Measurements from ENCODE around the gene NEURL1B.
"Not testable (repeated sequence)": the region's sequence is repeated elsewhere in the genome, so short reads cannot be mapped to it uniquely, and the experiment has no call there.

Gene NEURL1B

GRCh38 chr5:172711321-172711861 lies 70.3 kb downstream of the NEURL1B start:
- H3K9ac ChIP-seq (ENCODE audit: low read length); H3K27ac ChIP-seq (ENCODE audit: low read depth, low read length): not testable (repeated sequence)

GRCh38 chr5:172712610-172713009 lies 71.5 kb downstream of the NEURL1B start:
- H3K27ac ChIP-seq (ENCODE audit: low read depth, low read length), result no peak overlapping the region
- H3K27me3 ChIP-seq (ENCODE audit: control insufficient read depth, insufficient read depth, low read length), result peaks cover 8% of the 10 kb centered on the region
- no peak overlapping the region for H3K4me3 ChIP-seq (ENCODE audit: low read depth, low read length)
- H3K4me1 ChIP-seq (ENCODE audit: control insufficient read depth, insufficient read depth, low read length), result peaks cover 6% of the 10 kb centered on the region; the same call in 1 of the 2 replicates
- H3K36me3 ChIP-seq (ENCODE audit: control insufficient read depth, insufficient read depth, low read length), result no peaks in the 10 kb centered on the region
- H3K9me3 ChIP-seq (ENCODE audit: control insufficient read depth, insufficient read depth, low read depth, low read length), result no peaks in the 10 kb centered on the region
- H3K9ac ChIP-seq (ENCODE audit: low read length), result no peak overlapping the region

More at GRCh38 chr5:172711321-172711861, 70.3 kb downstream of the NEURL1B start:
- peaks cover 12% of the 10 kb centered on the region; the same call in 1 of the 2 replicates for H3K4me1 ChIP-seq (ENCODE audit: control insufficient read depth, insufficient read depth, low read length)
- not testable (repeated sequence) for H3K36me3 ChIP-seq (ENCODE audit: control insufficient read depth, insufficient read depth, low read length); H3K27me3 ChIP-seq (ENCODE audit: control insufficient read depth, insufficient read depth, low read length); H3K9me3 ChIP-seq (ENCODE audit: control insufficient read depth, insufficient read depth, low read depth, low read length); H3K4me3 ChIP-seq (ENCODE audit: low read depth, low read length)

GRCh38 chr5:172713113-172713808 lies 72.2 kb downstream of the NEURL1B start:
- Histone ChIP-seq H3K4me1 (ENCODE audit: control insufficient read depth, insufficient read depth, low read length) (peaks cover 6% of the 10 kb centered on the region; the same call in 1 of the 2 replicates), H3K4me3 (ENCODE audit: low read depth, low read length) (no peak overlapping the region), H3K9ac (ENCODE audit: low read length) (no peak overlapping the region), H3K27me3 (ENCODE audit: control insufficient read depth, insufficient read depth, low read length) (peaks cover 14% of the 10 kb centered on the region), H3K9me3 (ENCODE audit: control insufficient read depth, insufficient read depth, low read depth, low read length) (no peaks in the 10 kb centered on the region), H3K36me3 (ENCODE audit: control insufficient read depth, insufficient read depth, low read length) (no peaks in the 10 kb centered on the region), H3K27ac (ENCODE audit: low read depth, low read length) (no peak overlapping the region)

- Histone ChIP-seq H3K4me3 (ENCODE audit: low read depth, low read length) (no peak overlapping the region), H3K27ac (ENCODE audit: low read depth, low read length) (no peak overlapping the region), H3K4me1 (ENCODE audit: control insufficient read depth, insufficient read depth, low read length) (peaks cover 6% of the 10 kb centered on the region; the same call in 1 of the 2 replicates), H3K9me3 (ENCODE audit: control insufficient read depth, insufficient read depth, low read depth, low read length) (no peaks in the 10 kb centered on the region), H3K9ac (ENCODE audit: low read length) (no peak overlapping the region), H3K36me3 (ENCODE audit: control insufficient read depth, insufficient read depth, low read length) (no peaks in the 10 kb centered on the region), H3K27me3 (ENCODE audit: control insufficient read depth, insufficient read depth, low read length) (peaks cover 21% of the 10 kb centered on the region)
These were observed 72.9 kb downstream of the NEURL1B start for GRCh38 chr5:172713809-172714490.

- Histone ChIP-seq H3K9me3 (ENCODE audit: control insufficient read depth, insufficient read depth, low read depth, low read length) (no peaks in the 10 kb centered on the region), H3K4me3 (ENCODE audit: low read depth, low read length) (no peak overlapping the region), H3K27ac (ENCODE audit: low read depth, low read length) (no peak overlapping the region), H3K4me1 (ENCODE audit: control insufficient read depth, insufficient read depth, low read length) (peaks cover 6% of the 10 kb centered on the region; the same call in 1 of the 2 replicates), H3K9ac (ENCODE audit: low read length) (no peak overlapping the region), H3K27me3 (ENCODE audit: control insufficient read depth, insufficient read depth, low read length) (peaks cover 29% of the 10 kb centered on the region), H3K36me3 (ENCODE audit: control insufficient read depth, insufficient read depth, low read length) (no peaks in the 10 kb centered on the region)
These were observed 73.7 kb downstream of the NEURL1B start for GRCh38 chr5:172714491-172715420.

- Histone ChIP-seq H3K9ac (ENCODE audit: low read length) (no peak overlapping the region), H3K27ac (ENCODE audit: low read depth, low read length) (no peak overlapping the region), H3K27me3 (ENCODE audit: control insufficient read depth, insufficient read depth, low read length) (peaks cover 36% of the 10 kb centered on the region), H3K4me1 (ENCODE audit: control insufficient read depth, insufficient read depth, low read length) (peaks cover 6% of the 10 kb centered on the region; the same call in 1 of the 2 replicates), H3K9me3 (ENCODE audit: control insufficient read depth, insufficient read depth, low read depth, low read length) (no peaks in the 10 kb centered on the region), H3K36me3 (ENCODE audit: control insufficient read depth, insufficient read depth, low read length) (no peaks in the 10 kb centered on the region), H3K4me3 (ENCODE audit: low read depth, low read length) (no peak overlapping the region)
These were observed 74.3 kb downstream of the NEURL1B start for GRCh38 chr5:172715421-172715780.

- no peak overlapping the region for H3K9ac ChIP-seq (ENCODE audit: low read length)
- H3K9me3 ChIP-seq (ENCODE audit: control insufficient read depth, insufficient read depth, low read depth, low read length), result no peaks in the 10 kb centered on the region
- no peak overlapping the region for H3K27ac ChIP-seq (ENCODE audit: low read depth, low read length)
- H3K4me1 ChIP-seq (ENCODE audit: control insufficient read depth, insufficient read depth, low read length), result peaks cover 6% of the 10 kb centered on the region; the same call in 1 of the 2 replicates
- H3K36me3 ChIP-seq (ENCODE audit: control insufficient read depth, insufficient read depth, low read length), result no peaks in the 10 kb centered on the region
- H3K4me3 ChIP-seq (ENCODE audit: low read depth, low read length), result no peak overlapping the region
- peaks cover 43% of the 10 kb centered on the region for H3K27me3 ChIP-seq (ENCODE audit: control insufficient read depth, insufficient read depth, low read length)
These were observed 75.0 kb downstream of the NEURL1B start for GRCh38 chr5:172715931-172716682.

- no peaks in the 10 kb centered on the region for H3K9me3 ChIP-seq (ENCODE audit: control insufficient read depth, insufficient read depth, low read depth, low read length)
- H3K27ac ChIP-seq (ENCODE audit: low read depth, low read length), result no peak overlapping the region
- peaks cover 6% of the 10 kb centered on the region; the same call in 1 of the 2 replicates for H3K4me1 ChIP-seq (ENCODE audit: control insufficient read depth, insufficient read depth, low read length)
- H3K4me3 ChIP-seq (ENCODE audit: low read depth, low read length), result peak overlapping the region; percentile 18; the same call in 1 of the 2 replicates
- H3K9ac ChIP-seq (ENCODE audit: low read length), result no peak overlapping the region
- peaks cover 47% of the 10 kb centered on the region for H3K27me3 ChIP-seq (ENCODE audit: control insufficient read depth, insufficient read depth, low read length)
- H3K36me3 ChIP-seq (ENCODE audit: control insufficient read depth, insufficient read depth, low read length), result no peaks in the 10 kb centered on the region
These were observed 75.8 kb downstream of the NEURL1B start for GRCh38 chr5:172716796-172717313.

- Histone ChIP-seq H3K4me3 (ENCODE audit: low read depth, low read length) (no peak overlapping the region), H3K4me1 (ENCODE audit: control insufficient read depth, insufficient read depth, low read length) (peaks cover 6% of the 10 kb centered on the region; the same call in 1 of the 2 replicates), H3K27ac (ENCODE audit: low read depth, low read length) (no peak overlapping the region), H3K27me3 (ENCODE audit: control insufficient read depth, insufficient read depth, low read length) (peaks cover 47% of the 10 kb centered on the region), H3K9ac (ENCODE audit: low read length) (no peak overlapping the region), H3K9me3 (ENCODE audit: control insufficient read depth, insufficient read depth, low read depth, low read length) (no peaks in the 10 kb centered on the region), H3K36me3 (ENCODE audit: control insufficient read depth, insufficient read depth, low read length) (no peaks in the 10 kb centered on the region)
These were observed 76.6 kb downstream of the NEURL1B start for GRCh38 chr5:172717481-172718195.
